ENCODE data around the gene ZBTB45. TPM values are rescaled to one million over a fixed set of nuclear protein-coding genes. Genes with fewer than 3 reads are reported as not detected.
A peak's percentile ranks its signal among the peaks of the same experiment; 100 is the strongest.

ZBTB45 gene
- total RNA-seq, 4 donors from 2014 or later = 0.88 to 17.8 (median 3.8) TPM

DNA sequence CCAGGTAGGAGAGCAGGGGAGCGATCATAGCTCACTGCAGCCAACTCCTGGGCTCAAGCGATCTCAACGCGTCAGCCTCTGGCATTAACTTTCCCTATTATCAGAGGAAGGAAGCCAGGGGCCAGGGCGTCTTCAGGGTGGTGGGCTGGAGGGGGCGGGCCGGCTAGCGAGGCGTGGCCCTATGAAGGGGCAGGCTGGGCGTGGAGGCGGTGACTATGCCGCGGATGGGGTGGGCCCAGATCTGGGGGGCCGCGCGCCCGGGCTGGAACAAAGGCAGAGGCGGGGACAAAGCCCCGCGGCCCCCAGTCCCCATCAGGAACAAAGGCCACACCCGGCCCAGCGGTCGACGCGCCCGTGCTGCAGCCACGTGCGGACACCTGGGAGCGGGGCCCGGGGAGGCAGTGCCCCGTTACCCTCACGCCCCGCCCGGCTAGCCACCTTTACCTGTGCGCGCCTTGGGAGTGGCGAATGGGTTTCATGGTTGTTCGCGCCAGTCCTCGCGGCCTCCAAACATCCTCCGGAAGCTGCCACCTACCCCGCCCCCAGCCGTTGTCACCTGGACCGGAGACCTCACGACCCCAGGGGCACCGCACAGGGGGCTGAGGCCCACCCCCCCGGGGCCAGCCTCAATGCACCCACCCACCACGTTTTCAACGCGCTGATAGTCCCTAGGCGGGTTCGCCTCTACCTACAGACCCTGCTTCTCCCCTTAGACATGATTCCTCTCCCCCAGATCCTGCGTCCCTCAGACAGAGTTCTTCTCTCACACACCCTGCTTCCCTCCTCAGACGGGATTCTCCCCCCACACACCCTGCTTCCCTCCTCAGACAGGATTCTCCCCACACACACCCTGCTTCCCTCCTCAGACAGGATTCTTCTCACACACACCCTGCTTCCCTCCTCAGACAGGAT is 18.9 kb upstream of the ZBTB45 start:
- intact Hi-C loops (cut with DNase I; ENCODE audit: low total_unique reads) = no loop called here
- DNase-seq = no peak
- peak overlapping the region in 1 of 2 donors; percentile 1 for H3K4me3 ChIP-seq
- H3K27ac ChIP-seq = no peak overlapping the region
- H3K27me3 ChIP-seq = peaks cover 4% of the 10 kb centered on the region in 2 donors
- peaks cover 0 to 3% of the 10 kb centered on the region in 2 donors for H3K4me1 ChIP-seq
- no peaks in the 10 kb centered on the region for H3K9me3 ChIP-seq
- TF ChIP-seq, protein P1, sequence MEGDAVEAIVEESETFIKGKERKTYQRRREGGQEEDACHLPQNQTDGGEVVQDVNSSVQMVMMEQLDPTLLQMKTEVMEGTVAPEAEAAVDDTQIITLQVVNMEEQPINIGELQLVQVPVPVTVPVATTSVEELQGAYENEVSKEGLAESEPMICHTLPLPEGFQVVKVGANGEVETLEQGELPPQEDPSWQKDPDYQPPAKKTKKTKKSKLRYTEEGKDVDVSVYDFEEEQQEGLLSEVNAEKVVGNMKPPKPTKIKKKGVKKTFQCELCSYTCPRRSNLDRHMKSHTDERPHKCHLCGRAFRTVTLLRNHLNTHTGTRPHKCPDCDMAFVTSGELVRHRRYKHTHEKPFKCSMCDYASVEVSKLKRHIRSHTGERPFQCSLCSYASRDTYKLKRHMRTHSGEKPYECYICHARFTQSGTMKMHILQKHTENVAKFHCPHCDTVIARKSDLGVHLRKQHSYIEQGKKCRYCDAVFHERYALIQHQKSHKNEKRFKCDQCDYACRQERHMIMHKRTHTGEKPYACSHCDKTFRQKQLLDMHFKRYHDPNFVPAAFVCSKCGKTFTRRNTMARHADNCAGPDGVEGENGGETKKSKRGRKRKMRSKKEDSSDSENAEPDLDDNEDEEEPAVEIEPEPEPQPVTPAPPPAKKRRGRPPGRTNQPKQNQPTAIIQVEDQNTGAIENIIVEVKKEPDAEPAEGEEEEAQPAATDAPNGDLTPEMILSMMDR (IDR thresholded peaks at IDR 0.05) = no peak
- peak; percentile 30 to 35 for TF ChIP-seq POLR2A (IDR thresholded peaks at IDR 0.05)
- H3K36me3 ChIP-seq = no peaks in the 10 kb centered on the region

DNA sequence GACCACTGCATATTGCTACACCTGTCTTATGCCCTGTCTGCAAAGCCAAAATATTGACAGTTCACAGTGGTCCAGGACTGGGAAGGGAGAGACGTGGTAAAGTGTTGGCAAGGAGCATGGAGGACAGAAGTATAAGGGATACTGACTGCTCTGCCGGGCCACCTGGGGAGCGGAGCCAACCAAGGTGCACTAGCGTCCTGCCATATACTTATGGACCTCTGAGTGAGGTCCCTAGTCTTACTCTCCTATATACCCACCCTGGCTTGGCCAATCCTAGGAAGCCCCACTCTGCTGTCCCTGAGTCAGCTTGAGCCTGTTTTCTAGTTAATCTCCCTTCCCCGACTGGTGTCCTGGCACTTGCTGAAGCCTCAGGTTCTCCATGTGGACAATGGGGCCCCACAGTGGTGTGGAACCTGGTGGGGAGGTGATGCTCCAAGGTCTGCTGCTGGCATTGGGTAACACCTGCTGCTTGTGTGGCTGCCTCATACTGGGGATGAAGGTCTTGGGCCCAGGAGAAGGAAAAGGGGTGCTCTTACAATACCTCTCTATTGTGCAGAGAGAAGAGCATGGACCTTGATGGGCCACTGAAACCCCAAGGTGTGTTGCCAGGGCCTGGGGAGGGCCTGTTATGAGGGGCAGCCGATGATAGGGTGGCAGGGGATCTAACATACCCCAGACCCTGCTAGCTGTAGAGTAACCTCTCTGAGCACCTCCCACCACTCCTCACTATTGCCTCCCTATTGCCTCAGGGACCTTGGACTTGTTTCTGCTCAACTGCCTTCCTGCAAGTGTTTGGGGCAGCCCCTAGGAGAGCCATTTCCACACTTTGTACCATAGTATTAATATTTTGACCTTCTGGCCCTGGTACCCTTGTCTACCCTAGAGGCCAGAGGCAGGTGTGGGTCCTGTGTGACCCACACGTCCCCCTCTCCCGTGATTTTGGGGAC is 17.5 kb upstream of the ZBTB45 start:
- no peaks in the 10 kb centered on the region for H3K9me3 ChIP-seq
- TF ChIP-seq, protein P1 (IDR thresholded peaks at IDR 0.05) = no peak
- no peak for TF ChIP-seq POLR2A (IDR thresholded peaks at IDR 0.05)
- peaks cover 0 to 3% of the 10 kb centered on the region in 2 donors for H3K4me1 ChIP-seq
- no peaks in the 10 kb centered on the region for H3K36me3 ChIP-seq
- no peak overlapping the region for H3K4me3 ChIP-seq
- intact Hi-C loops (cut with DNase I; ENCODE audit: low total_unique reads) = no loop called here
- no peak for DNase-seq
- H3K27ac ChIP-seq = no peak overlapping the region
- peaks cover 4% of the 10 kb centered on the region in 2 donors for H3K27me3 ChIP-seq

DNA sequence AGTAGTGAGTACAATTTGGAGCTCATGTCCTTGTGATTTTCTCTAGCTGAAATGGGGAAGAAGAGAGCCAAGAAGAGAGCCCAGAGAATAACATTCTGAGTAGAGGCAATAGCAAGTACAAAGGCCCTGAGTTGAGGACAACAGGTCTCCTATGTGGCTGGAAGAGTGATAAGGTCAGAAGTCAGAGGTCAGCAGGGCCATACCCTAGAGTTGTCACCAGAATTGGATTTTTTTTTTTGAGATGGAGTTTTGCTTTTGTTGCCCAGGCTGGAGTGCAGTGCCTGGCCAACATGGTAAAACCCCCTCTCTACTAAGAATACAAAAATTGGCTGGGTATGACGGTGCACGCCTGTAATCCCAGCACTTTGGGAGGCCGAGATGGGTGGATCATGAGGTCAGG is 16.2 kb upstream of the ZBTB45 start:
- H3K9me3 ChIP-seq = no peaks in the 10 kb centered on the region
- H3K27me3 ChIP-seq = peaks cover 4% of the 10 kb centered on the region in 2 donors
- no peak overlapping the region for H3K4me3 ChIP-seq
- H3K27ac ChIP-seq = no peak overlapping the region
- intact Hi-C loops (cut with DNase I; ENCODE audit: low total_unique reads) = no loop called here
- no peaks in the 10 kb centered on the region for H3K36me3 ChIP-seq
- H3K4me1 ChIP-seq = peaks cover 0 to 3% of the 10 kb centered on the region in 2 donors
- no peak for TF ChIP-seq POLR2A (IDR thresholded peaks at IDR 0.05)
- TF ChIP-seq, protein P1 (IDR thresholded peaks at IDR 0.05) = no peak
- DNase-seq = no peak

DNA sequence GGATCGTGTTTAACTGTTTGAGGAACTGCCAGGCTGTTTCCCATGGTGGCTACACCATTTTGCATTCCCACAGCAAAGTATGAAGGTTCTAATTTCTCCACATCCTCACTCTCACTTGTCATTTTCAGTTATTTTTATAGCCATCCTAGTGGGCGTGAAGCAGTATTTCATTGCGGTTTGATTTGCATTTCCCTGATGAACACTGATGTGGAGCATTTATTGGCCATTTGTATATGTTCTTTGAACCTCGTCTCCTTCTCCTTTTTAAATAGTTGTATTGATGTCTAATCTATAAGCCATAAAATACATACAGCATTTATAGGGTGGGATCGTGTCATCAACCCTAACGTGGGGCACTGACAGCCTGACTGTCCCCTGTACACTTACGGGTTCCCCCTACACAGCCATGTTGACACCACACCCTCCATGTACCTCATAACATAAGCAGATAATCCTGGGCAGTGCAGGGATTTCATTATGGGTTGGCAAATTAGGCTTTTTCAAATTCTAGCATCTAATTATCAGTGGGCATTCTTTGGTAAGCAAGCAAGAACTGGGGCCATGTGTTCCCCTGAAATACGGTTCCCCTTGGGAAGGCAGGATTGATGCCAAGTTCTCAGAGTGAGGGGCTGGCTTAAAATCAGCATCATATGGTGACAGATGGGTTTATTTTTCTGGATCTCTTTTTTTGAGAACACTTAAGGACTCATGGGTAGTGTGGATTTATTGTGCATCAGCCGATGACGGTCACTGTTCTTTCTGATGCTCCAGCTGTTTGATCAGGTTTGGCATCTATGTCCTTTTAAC is 11.6 kb upstream of the ZBTB45 start:
- no peak for TF ChIP-seq POLR2A (IDR thresholded peaks at IDR 0.05)
- TF ChIP-seq, protein P1 (IDR thresholded peaks at IDR 0.05) = no peak
- Histone ChIP-seq H3K36me3 (no peaks in the 10 kb centered on the region), H3K4me3 (no peak overlapping the region), H3K27ac (no peak overlapping the region), H3K9me3 (no peaks in the 10 kb centered on the region), H3K27me3 (no peaks in the 10 kb centered on the region), H3K4me1 (no peaks in the 10 kb centered on the region)
- intact Hi-C loops (cut with DNase I; ENCODE audit: low total_unique reads) = no loop called here
- no peak for DNase-seq

Data from uterus (tissue), 4 donors.